GM12872 (cell line): Measurements from ENCODE around the gene CHAC1.

Experiments used
- TF ChIP-seq, protein P1 (sequence below): IDR thresholded peaks from 3 replicates; pipeline ENCODE4 v1.5.1; 2011; ENCODE audit warnings: low read depth, mild to moderate bottlenecking, low read length, moderate library complexity; ENCODE audit not compliant: insufficient read depth

The CHAC1 gene

DNA sequence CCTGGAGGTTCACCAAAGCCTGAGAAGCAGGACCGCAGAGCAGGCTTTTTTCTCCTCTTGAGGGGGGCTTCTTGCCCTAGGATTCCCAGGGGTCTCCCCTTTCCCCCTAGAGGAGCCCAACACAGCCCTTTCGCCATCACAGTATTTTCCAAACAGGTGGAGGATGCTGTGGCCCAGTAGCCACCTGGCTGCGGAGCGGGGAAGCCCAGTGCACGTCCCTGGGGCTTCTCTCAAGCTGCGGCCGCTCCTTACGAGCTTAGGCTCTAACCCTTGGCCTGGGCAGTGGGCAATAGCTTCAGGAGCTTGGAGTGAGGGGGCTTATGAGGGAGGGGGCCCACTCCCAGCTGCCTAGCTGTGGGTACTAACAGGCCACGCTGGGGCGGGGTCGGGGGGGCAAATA lies 35.7 kb upstream of the CHAC1 start:
- TF ChIP-seq, protein P1, sequence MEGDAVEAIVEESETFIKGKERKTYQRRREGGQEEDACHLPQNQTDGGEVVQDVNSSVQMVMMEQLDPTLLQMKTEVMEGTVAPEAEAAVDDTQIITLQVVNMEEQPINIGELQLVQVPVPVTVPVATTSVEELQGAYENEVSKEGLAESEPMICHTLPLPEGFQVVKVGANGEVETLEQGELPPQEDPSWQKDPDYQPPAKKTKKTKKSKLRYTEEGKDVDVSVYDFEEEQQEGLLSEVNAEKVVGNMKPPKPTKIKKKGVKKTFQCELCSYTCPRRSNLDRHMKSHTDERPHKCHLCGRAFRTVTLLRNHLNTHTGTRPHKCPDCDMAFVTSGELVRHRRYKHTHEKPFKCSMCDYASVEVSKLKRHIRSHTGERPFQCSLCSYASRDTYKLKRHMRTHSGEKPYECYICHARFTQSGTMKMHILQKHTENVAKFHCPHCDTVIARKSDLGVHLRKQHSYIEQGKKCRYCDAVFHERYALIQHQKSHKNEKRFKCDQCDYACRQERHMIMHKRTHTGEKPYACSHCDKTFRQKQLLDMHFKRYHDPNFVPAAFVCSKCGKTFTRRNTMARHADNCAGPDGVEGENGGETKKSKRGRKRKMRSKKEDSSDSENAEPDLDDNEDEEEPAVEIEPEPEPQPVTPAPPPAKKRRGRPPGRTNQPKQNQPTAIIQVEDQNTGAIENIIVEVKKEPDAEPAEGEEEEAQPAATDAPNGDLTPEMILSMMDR, result no peak

DNA sequence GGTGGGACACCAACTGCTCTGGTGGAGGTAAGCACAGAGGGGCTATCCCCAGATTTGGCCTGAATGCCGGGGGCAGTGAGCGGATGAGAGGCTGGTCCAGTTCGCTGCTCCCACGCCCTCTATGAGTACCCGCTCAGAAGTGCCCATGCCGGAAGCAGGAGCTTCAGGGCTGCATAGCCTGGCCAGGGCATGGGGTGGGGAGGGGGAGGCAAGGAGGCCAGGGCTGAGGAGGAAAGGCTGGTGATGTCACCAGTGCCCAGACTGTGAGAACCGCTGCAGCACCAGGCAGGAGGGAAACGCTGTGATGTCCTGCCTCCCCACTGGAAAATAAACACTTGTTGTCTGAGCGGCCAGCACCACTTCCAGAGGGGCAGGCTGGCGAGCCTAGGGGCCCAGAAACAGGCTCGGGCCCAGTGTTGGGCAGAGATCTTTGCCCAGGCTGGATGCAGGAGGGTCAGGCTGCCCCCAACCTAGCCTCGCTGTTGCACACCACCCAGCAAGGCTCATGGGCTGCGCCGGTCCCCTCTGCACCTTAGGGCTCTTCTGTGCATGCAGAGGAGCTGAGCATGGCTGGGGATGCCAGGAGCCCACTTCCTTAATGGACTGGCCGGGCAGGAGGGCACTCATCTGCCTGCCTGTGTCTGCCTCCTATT lies 35.0 kb upstream of the CHAC1 start:
- TF ChIP-seq, protein P1, result no peak

- TF ChIP-seq, protein P1, result no peak
Measured at GRCh38 chr15:40918799-40919392, 34.4 kb upstream of the CHAC1 start.

DNA sequence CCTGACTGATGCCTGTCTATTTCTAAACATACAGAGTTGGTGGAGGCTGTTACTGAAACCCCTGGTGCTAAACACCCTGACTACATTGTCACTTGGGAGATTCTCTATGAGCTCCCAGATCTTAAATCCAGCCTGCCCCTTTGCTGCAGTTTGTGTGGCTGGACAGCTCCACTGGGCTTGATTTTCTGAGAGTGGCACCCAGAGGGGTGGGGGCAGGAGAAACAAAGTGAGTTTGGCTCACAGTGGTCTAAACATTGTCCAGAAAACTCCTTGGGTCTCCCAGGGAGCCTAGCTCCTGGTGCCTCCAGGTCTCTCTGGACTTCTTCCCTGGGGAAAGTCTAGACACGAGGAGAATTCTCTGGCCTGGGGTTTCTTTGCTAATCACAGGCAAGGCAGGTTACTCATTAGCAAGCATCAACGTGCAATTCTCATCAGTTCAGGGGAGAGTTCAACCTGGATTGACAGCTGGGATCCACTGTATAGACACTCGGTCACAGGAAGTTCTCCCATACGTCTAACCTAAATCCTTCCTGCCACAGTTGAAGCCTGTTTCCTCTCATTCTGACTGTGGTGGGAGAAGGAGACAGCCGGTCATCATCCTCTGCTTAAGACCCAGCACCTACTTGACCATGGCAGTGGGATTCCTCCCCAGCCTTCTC lies 31.2 kb upstream of the CHAC1 start:
- TF ChIP-seq, protein P1, result no peak

GRCh38 chr15:40922608-40923005 lies 30.7 kb upstream of the CHAC1 start:
- TF ChIP-seq, protein P1, result no peak

DNA sequence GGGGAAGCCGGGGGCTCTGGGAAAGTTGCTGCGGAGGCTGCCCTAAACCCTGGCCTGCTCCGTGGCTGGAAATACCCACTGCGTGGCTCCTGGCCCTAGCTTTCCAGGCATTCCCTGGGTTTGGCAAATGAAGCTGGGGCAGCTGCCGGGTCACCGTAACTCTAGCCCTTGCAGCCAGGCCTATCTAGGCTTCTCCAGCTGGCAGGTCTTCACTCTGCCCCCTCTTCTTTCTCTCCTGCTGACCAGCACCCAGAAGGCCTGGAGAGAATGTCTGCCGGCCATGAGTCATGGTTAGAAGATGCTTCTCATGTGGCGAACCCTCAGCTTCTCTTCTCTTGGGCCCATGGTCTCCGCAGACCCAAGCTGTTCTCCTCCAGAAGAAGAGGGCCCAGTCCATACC lies 29.7 kb upstream of the CHAC1 start:
- TF ChIP-seq, protein P1, result no peak

DNA sequence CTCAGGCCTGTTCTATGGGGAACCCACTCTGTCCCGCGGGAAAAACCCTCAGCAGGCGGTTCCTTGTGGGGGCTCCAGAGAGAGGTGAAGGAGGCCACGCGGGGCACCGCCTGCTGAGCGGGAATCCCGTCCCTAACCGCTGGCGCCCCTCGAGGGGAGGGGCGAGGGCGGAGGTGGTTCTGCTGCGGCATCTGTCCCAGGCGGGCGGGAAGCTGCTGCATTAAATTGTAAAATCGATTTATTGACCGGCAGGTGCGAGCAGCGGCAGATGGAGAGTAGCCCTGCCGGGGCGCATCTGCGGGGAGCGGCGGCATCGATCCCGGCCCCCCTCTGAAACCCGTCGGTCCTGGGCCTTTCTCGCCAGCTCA lies 27.8 kb upstream of the CHAC1 start:
- TF ChIP-seq, protein P1, result no peak
